GM21717 (cell line): ENCODE data around the gene FLG2.

Source experiments
- ATAC-seq: cut with Tn5 transposase; IDR thresholded peaks from one replicate; pipeline ENCODE4 v1.9.1; 2021; ENCODE audit warnings: mild to moderate bottlenecking, moderate library complexity; ENCODE audit not compliant: unreplicated experiment

Gene FLG2

DNA sequence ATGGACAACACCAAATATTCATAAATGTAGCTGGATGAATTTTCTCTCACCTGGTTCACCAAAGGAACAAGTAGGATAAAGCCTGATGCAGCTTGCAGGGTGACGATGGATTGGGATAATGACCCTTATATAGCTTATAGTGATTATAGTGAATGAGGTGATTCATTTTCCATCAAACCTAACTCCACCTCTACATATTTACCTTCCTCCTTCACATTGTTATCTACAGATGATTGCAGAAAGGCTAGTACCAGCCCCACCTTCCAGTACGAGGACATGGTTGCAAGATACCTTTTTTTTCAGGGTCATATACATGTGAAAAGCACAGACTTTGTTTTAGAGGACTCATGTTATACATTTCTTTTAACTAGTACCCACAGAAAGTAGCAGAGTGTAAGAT, at the start of gene FLG2:
TSS of gene FLG2 (minus strand) at position 101 of the 400 bp plus-strand sequence. CDS start 1,122 bp downstream, outside the sequence.
- no peak for ATAC-seq

DNA sequence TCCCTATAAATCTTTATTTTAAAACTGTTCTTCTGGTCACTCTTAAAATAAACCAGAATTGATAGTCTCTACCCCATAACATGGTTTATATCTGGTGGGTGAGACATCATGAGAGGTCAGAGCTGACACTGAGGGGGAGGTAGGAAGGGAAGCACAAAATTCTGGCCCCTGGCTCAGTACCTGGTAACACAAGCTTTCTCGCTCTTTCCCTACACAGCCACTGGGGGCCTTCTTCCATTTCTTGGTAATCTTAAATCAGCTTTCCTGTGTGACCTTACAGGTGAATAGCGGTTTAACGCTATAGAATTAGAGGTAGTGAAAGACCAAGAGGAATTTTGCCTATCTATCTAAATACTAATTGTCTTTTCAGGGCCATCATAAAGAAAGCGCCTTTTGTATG, 48.9 kb upstream of the FLG2 start:
- ATAC-seq: no peak

DNA sequence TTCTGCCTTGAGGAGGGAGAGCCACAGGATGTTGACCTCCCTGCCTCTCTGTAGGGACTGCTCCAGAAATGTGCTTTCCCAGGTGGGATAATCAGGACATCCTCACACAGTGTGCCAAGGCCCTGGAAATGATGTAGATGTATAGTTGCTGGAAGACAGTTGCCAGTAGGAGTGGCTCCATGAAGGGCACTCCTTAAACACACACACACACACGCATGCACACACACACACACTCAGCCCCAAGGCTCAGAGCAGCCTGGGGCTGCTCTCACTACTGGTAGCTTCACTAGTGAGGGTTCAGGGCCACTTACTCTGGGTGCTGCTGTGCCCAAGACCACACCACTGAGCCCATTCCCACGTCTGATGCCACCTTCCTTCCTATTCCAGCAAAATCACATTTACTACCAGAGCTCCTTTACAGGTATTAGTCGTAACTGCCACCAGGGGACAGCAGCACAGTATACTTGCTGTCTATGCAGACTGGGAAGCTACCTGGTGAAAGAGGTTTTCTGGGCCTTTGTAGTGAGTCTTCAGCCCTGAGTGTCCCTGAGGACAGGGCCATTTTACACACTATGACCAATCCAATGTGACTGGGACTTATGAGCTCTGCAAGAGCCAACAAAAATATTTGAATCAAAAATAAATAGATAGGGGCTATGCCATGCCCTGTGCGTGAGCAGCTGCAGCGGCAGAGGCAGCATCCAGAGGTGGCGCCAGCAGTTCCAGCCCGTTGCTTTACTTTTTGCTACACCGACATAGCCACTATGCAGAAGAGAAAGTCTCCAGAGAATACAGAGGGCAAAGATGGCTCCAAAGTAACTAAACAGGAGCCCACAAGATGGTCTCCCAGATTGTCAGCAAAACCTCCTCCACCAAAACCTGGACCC, 39.2 kb upstream of the FLG2 start:
- no peak for ATAC-seq

DNA sequence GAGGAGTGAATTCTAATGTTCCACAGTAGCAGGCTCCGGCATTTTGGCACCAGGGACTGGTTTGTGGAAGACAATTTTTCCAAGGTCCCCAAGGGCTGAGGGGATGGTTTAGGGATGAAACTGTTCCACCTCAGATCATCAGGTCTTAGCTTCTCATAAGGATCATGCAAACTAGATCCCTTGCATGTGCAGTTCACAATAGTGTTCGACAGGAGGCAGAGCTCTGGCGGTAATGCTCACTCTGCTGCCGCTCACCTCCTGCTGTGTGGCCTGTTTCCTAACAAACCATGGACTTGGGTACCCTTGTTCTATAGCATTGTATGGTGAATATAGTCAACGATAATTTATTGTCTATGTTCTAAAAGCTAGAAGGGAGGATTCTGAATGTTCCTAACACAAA, 37.7 kb upstream of the FLG2 start:
- no peak for ATAC-seq

GRCh38 chr1:152394151-152394550, 34.3 kb upstream of the FLG2 start:
- ATAC-seq: no peak

DNA sequence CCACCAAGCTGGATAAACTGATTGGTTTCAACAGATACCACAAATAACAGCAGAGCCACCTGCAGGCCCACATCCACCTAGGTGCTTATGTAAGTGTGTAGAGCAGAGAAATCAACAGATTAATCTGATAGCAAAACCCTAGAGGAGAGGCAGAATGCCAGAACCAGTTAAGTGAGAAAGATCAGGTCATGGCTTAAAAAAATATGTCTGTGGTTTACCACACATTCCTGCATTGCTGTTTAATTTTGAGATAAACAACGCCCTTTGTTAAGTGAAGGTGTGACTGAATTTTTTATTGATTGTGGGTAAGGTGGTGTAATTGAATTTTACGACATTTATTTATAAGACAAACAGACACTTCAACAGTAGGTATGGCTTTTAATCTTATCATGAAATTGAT, 33.1 kb upstream of the FLG2 start:
- no peak for ATAC-seq

DNA sequence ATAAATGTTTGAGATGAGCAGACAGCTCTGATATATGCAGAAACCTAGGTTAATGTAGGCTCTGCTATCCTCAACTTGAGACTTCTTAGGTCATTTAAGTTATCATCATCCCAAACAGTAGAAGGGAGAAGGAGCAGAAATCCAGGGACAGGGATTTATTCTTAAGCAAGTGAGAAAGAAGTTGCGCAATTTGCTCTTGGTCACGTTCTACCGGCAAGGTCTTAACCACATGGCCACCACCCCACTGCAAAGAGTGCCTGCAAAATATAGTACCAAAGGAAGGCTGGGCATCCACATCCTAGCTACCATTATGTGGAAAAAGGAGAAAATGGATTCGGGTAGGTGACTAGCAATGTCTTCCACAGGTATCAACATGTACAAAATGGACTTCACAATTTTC, 29.1 kb upstream of the FLG2 start:
- no peak for ATAC-seq

GRCh38 chr1:152386940-152387339, 27.1 kb upstream of the FLG2 start:
- ATAC-seq: no peak

DNA sequence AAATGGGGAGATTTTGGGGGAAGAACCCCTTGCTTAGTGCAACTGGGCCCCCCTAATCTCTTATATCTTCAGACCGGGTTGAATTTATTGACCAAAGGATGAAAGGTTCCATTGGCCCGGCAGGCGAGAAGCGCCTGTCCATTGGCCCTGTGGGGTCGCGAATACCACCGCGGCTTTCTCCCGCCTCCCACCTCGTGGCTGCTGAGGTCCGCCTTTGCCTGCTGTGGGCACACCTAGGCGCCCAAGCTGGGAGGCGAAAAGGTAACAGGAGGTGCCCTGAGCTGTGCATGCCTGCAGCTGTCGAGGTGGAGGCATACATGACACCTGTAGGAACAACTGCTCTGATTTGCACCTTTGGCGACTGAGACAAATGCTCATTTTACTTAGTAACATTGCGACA, 21.1 kb upstream of the FLG2 start:
- ATAC-seq: no peak

DNA sequence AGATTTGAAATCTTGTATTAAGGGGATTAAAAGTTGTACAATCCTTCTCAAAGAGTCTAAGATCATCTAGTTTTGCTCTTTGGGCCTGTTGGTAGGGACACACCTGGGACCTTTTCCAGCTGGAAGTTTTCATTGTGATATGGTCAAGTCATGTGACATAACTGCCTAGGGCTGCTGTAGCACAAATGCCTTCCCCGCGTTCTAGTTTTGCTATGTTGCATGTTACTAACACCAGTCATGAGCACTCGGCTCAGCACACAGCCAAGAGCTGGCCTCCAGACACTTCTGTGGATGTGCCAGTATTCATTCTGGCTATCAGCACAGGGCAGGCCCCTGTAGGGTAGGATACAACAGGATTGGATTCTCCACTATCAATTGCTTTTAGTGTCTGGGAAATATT, 14.6 kb upstream of the FLG2 start:
- ATAC-seq: no peak

GRCh38 chr1:152372672-152373071, 12.9 kb upstream of the FLG2 start:
- ATAC-seq: no peak

GRCh38 chr1:152367436-152367835, 7.6 kb upstream of the FLG2 start:
- ATAC-seq: no peak

DNA sequence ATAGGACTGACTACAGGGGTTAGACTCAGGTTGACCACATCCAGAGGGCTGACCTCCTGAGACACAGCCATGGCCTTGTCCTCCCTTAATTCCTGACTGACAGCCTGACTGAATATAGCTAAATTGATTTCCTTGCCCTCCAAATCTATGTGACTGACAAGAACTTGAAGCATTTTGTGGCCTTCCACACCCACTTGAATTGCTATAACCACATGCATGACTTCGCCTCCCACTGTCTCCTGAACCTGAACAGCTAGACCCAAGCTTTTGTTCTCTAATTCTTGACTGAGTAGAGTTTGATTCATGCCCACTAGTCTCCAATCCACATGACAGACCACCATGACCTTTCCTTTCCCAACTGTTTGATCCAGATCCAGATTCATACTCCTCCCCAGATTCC, 3.1 kb downstream of the FLG2 start:
- no peak for ATAC-seq

DNA sequence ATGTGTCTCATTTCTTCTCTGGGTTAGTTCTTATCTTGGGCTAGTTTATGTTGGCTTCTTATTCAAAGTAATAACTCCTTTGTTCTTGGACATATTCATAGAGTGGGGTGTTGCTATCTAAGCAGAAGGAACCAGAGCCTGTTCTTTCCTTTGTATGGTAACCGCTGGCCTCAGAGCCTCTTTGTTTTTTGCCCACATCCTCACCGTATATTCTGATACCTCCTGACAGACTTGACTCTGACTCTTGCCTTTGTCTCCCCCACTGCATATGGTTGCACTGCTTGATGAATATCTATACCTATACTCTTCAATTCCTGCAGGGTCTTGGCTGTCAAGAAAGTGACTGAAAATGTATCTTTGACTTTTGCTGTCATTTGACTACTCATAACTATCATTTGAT, 10.2 kb downstream of the FLG2 start:
- ATAC-seq: no peak

DNA sequence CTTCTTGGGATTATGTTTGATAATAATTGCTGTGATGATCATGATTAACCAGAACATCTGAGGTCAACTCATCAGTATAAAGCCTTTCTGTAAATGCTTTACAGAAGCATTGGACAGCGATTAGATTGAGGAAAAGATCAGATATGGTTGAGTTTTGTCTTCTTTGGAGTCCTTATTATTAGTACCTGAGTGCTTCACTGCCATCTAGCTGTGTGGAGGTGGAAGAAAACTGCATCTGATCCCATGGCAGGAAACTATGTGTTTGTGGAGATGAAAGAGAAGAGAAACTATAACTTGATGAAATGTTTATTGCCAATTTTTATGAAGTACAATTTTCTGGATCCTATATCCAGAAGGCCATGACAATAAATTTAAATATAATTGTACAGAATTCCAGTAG, 11.4 kb downstream of the FLG2 start:
- ATAC-seq: no peak

DNA sequence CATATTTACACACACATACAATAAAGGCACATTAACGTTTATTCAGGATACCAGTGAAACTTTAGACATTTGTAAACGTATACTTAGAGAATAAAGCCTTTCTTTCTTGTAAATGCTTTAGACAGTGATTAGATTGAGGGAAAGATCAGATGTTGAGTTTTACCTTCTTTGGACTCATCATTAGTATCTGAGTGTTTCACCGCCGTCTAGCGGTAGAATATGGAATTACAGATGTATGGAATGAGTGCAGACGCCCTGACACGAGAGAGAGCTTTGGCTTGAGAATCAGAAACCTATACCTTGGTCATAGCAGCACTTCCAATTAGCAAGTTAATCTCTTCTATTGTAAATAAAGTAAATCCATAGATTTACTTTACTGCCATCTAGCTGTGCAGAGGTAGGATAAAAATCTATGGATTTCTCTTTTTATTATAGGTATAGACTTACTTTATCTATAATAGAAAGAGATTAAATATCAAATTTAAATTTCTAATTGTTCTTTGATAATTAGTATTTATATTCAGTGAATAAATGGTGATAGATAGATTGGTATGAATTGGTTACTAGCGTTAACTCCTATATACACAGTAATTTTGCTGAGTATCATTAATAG, 12.6 kb downstream of the FLG2 start:
- ATAC-seq: no peak

DNA sequence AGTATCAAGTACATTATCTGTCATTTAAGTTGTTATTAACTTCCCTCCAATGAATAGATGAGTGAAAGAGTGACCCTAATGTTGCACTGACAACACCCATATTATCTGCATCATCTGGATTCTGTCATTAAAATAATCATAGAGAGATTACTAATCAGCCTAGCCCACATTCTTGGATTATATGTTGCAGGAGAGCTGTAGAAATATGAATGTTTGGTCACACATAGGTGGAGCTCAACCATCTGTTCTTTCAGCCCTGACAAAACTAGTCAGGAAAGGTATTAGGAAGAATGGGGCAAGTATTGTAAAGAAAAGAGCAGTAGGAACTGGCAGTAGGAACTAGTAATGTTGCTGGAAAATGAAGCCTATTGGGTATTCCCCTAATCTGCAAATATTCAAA, 15.4 kb downstream of the FLG2 start:
- no peak for ATAC-seq

- no peak for ATAC-seq
Measured at GRCh38 chr1:152343006-152343405, 16.8 kb downstream of the FLG2 start.

DNA sequence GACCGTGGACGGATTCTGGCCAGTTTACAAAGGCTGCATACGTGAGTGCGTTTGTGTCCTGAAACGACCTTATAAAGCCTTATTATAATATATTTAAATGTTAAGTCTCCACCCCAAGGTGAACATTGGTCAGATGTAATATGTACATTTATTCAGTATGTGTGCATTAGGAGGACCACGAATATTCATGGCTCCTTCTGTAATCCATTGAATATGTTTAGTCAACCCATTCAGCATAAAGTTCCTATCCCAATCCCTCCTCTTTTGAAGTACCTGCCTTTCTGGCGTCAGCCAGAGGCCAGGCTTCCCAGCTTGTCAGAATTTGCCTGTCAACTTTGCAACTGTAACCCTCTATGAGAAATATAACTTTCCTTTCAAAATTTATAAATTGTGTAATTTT, 24.4 kb downstream of the FLG2 start:
- no peak for ATAC-seq

DNA sequence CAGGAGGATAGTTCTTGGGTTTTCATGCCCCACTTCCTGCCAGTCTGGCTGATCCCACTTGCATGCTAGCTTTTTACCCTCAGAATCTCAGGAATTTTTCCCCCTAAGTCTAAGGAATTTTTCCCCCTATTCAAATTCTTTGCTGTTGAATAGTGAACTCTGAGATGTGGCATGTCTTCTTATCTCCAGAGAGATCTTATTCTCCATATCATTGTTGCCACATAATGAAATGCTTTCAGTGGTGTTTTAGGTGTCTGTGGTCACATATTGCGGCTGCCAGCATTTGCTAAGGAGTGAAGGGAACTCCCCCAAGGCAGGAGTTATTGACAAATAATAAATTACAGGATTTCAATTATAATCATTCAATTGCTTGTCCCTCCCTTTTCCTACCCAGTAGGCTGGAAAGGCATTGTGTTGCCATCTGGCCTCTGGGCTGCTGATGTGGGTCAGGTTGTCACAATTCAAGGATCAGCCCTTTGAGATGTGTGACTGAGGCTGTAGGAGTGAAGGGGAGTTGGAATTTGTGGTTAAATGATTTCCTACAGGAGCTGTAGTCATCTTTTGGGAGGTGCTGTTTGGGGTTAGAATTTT, 30.9 kb downstream of the FLG2 start:
- no peak for ATAC-seq

- no peak for ATAC-seq
Measured at GRCh38 chr1:152325111-152325510, 34.7 kb downstream of the FLG2 start, which contains the start of gene FLG. TSS of gene FLG (minus strand) at chr1:152325239. CDS start at chr1:152315456, 9,783 bp downstream.

- no peak for ATAC-seq
Measured at GRCh38 chr1:152313970-152314369, 45.8 kb downstream of the FLG2 start.
